DOHH2 (cell line): ENCODE data around the gene TRPM2.

Source experiments
- CTCF ChIP-seq: fragments of 200-600 bp; sonication (generic); IDR thresholded peaks from one replicate; pipeline ENCODE4 v1.5.1; 2014; ENCODE audit warnings: antibody characterized with exemption, mild to moderate bottlenecking, low read depth, low read length; ENCODE audit not compliant: poor library complexity, severe bottlenecking
- EZH2phosphoT487 ChIP-seq: fragments of 200-600 bp; sonication (generic); IDR thresholded peaks from 2 replicates; pipeline ENCODE4 v1.6.1; 2017; ENCODE audit warnings: borderline replicate concordance, mild to moderate bottlenecking, antibody characterized with exemption, low read length, moderate library complexity, mixed read lengths

- TF ChIP-seq EZH2phosphoT487 (no peak), CTCF (no peak)
Measured at GRCh38 chr21:44384968-44385367, 31.5 kb downstream of the TRPM2 start.
